Hematopoietic multipotent progenitor cell treated with erythropoietin and hydrocortisone succinate and interleukin-3 and kit ligand, for 17 days (in vitro differentiated cells): Measurements from ENCODE around the gene FEZ2.

Experiments used
- DNase-seq: peaks from one replicate; pipeline ENCODE4 v3.0.0-alpha.2; 2015; ENCODE audit warnings: low spot score

The FEZ2 gene

GRCh38 chr2:36530178-36530982 is 67.6 kb downstream of the FEZ2 start:
- DNase-seq, result no peak

- no peak for DNase-seq
Observed at GRCh38 chr2:36528766-36529392, 69.1 kb downstream of the FEZ2 start.

GRCh38 chr2:36528274-36528673 is 69.7 kb downstream of the FEZ2 start:
- DNase-seq, result no peak

GRCh38 chr2:36526226-36526625 is 71.7 kb downstream of the FEZ2 start:
- no peak for DNase-seq

- no peak for DNase-seq
Observed at GRCh38 chr2:36525245-36525644, 72.7 kb downstream of the FEZ2 start.

- no peak for DNase-seq
Observed at GRCh38 chr2:36523153-36523552, 74.8 kb downstream of the FEZ2 start.

- no peak for DNase-seq
Observed at GRCh38 chr2:36520431-36520830, 77.5 kb downstream of the FEZ2 start.

GRCh38 chr2:36516136-36516870 is 81.7 kb downstream of the FEZ2 start:
- no peak for DNase-seq

GRCh38 chr2:36515538-36515937 is 82.4 kb downstream of the FEZ2 start:
- no peak for DNase-seq

GRCh38 chr2:36513661-36514060 is 84.3 kb downstream of the FEZ2 start:
- DNase-seq, result no peak

- no peak for DNase-seq
Observed at GRCh38 chr2:36512705-36513104, 85.3 kb downstream of the FEZ2 start.

GRCh38 chr2:36511858-36512603 is 85.9 kb downstream of the FEZ2 start:
- DNase-seq, result no peak

- no peak for DNase-seq
Observed at GRCh38 chr2:36509075-36509474, 88.9 kb downstream of the FEZ2 start.

- no peak for DNase-seq
Observed at GRCh38 chr2:36507408-36507812, 90.6 kb downstream of the FEZ2 start.
